OCI-LY7 (cell line): ENCODE data around the gene ITPKA.

Experiments used
- EZH2phosphoT487 ChIP-seq: fragments of 200-600 bp; sonication (generic); IDR thresholded peaks from 2 replicates; pipeline ENCODE4 v1.6.1; 2018; ENCODE audit warnings: low read depth, borderline replicate concordance, mild to moderate bottlenecking, mixed run types, antibody characterized with exemption, low read length, moderate library complexity, mixed read lengths
- TF ChIP-seq, protein P1 (sequence below): fragments of 200-600 bp; sonication (generic); conservative IDR thresholded peaks from 2 replicates; pipeline ENCODE4 v1.5.1; 2014; ENCODE audit warnings: mild to moderate bottlenecking, antibody characterized with exemption, low read length, moderate library complexity, mixed read lengths

GRCh38 chr15:41544650-41545015, 51.0 kb downstream of the ITPKA start:
- TF ChIP-seq, protein P1, sequence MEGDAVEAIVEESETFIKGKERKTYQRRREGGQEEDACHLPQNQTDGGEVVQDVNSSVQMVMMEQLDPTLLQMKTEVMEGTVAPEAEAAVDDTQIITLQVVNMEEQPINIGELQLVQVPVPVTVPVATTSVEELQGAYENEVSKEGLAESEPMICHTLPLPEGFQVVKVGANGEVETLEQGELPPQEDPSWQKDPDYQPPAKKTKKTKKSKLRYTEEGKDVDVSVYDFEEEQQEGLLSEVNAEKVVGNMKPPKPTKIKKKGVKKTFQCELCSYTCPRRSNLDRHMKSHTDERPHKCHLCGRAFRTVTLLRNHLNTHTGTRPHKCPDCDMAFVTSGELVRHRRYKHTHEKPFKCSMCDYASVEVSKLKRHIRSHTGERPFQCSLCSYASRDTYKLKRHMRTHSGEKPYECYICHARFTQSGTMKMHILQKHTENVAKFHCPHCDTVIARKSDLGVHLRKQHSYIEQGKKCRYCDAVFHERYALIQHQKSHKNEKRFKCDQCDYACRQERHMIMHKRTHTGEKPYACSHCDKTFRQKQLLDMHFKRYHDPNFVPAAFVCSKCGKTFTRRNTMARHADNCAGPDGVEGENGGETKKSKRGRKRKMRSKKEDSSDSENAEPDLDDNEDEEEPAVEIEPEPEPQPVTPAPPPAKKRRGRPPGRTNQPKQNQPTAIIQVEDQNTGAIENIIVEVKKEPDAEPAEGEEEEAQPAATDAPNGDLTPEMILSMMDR, result no peak
- no peak for TF ChIP-seq EZH2phosphoT487
